ENCODE measurements around the gene ANTKMT. TPM values are rescaled to one million over a fixed set of nuclear protein-coding genes. Genes with fewer than 3 reads are reported as not detected.
A peak's percentile ranks its signal among the peaks of the same experiment; 100 is the strongest.

Gene ANTKMT
- total RNA-seq, 1 donor from 2014 or later, result 22.6 TPM

GRCh38 chr16:734981-735881, 14.3 kb downstream of the ANTKMT start:
- H3K27ac ChIP-seq (ENCODE audit: low read depth, low read length), result no peak overlapping the region
- H3K4me3 ChIP-seq (ENCODE audit: insufficient read depth, low read depth, low read length), result no peak overlapping the region
- H3K9me3 Mint-ChIP-seq (ENCODE audit: unreplicated experiment), result no peaks in the 10 kb centered on the region
- H3K4me1 ChIP-seq (ENCODE audit: insufficient read depth, low read length), result peaks cover 7% of the 10 kb centered on the region
- H3K4me2 ChIP-seq (ENCODE audit: low read length), result no peak overlapping the region
- no peaks in the 10 kb centered on the region for H3K27me3 Mint-ChIP-seq (ENCODE audit: low read depth, unreplicated experiment)
- H4K20me1 ChIP-seq (ENCODE audit: insufficient read depth, low read length), result peaks cover 5% of the 10 kb centered on the region
- TF ChIP-seq EZH2 (IDR thresholded peaks at IDR 0.05; ENCODE audit: insufficient read depth, low read length) (no peak), CTCF (IDR thresholded peaks at IDR 0.05; ENCODE audit: insufficient read depth, low read depth, low read length) (no peak)
- no peak for FAIRE-seq
- peaks cover 15% of the 10 kb centered on the region for H3K36me3 Mint-ChIP-seq (ENCODE audit: low read depth, unreplicated experiment)
- no peak overlapping the region for H2AFZ ChIP-seq (ENCODE audit: low read depth, low read length)
- H3K27ac Mint-ChIP-seq (ENCODE audit: unreplicated experiment), result peak overlapping the region; percentile 62
- H3K4me1 Mint-ChIP-seq (ENCODE audit: low read depth, unreplicated experiment), result peaks cover 2% of the 10 kb centered on the region
- H3K4me3 Mint-ChIP-seq (ENCODE audit: unreplicated experiment), result no peak overlapping the region
- H3K9me3 ChIP-seq (ENCODE audit: insufficient read depth, low read depth, low read length), result no peaks in the 10 kb centered on the region
- peaks cover 9% of the 10 kb centered on the region for H3K79me2 ChIP-seq (ENCODE audit: insufficient read depth, low read length)
- H3K36me3 ChIP-seq (ENCODE audit: insufficient read depth, low read length), result peaks cover 6% of the 10 kb centered on the region
- no peak for DNase-seq (ENCODE audit: low read depth)
- no peak overlapping the region for H3K9ac ChIP-seq (ENCODE audit: low read length)
- H3K27me3 ChIP-seq (ENCODE audit: insufficient read depth, low read length), result no peaks in the 10 kb centered on the region

- no peak for FAIRE-seq
- no peaks in the 10 kb centered on the region for H3K9me3 Mint-ChIP-seq (ENCODE audit: unreplicated experiment)
Measured at GRCh38 chr16:735982-736453, 15.1 kb downstream of the ANTKMT start.

More at GRCh38 chr16:735982-736453, 15.1 kb downstream of the ANTKMT start:
- Mint-ChIP-seq H3K27me3 (ENCODE audit: low read depth, unreplicated experiment) (no peaks in the 10 kb centered on the region), H3K4me3 (ENCODE audit: unreplicated experiment) (no peak overlapping the region), H3K4me1 (ENCODE audit: low read depth, unreplicated experiment) (peaks cover 2% of the 10 kb centered on the region), H3K27ac (ENCODE audit: unreplicated experiment) (no peak overlapping the region), H3K36me3 (ENCODE audit: low read depth, unreplicated experiment) (peaks cover 15% of the 10 kb centered on the region)
- Histone ChIP-seq H3K9me3 (ENCODE audit: insufficient read depth, low read depth, low read length) (no peaks in the 10 kb centered on the region), H3K4me3 (ENCODE audit: insufficient read depth, low read depth, low read length) (no peak overlapping the region), H3K4me2 (ENCODE audit: low read length) (no peak overlapping the region), H4K20me1 (ENCODE audit: insufficient read depth, low read length) (peaks cover 5% of the 10 kb centered on the region), H3K9ac (ENCODE audit: low read length) (no peak overlapping the region), H3K4me1 (ENCODE audit: insufficient read depth, low read length) (peaks cover 9% of the 10 kb centered on the region), H3K27me3 (ENCODE audit: insufficient read depth, low read length) (no peaks in the 10 kb centered on the region), H2AFZ (ENCODE audit: low read depth, low read length) (no peak overlapping the region), H3K27ac (ENCODE audit: low read depth, low read length) (no peak overlapping the region), H3K36me3 (ENCODE audit: insufficient read depth, low read length) (peaks cover 6% of the 10 kb centered on the region), H3K79me2 (ENCODE audit: insufficient read depth, low read length) (peaks cover 11% of the 10 kb centered on the region)
- DNase-seq (ENCODE audit: low read depth), result no peak
- TF ChIP-seq EZH2 (IDR thresholded peaks at IDR 0.05; ENCODE audit: insufficient read depth, low read length) (no peak), CTCF (IDR thresholded peaks at IDR 0.05; ENCODE audit: insufficient read depth, low read depth, low read length) (no peak)

Data from astrocyte (in vitro differentiated cells and primary cell).